ENCODE measurements around the gene LRP4.
A peak's percentile ranks its signal among the peaks of the same experiment; 100 is the strongest.

Gene LRP4

DNA sequence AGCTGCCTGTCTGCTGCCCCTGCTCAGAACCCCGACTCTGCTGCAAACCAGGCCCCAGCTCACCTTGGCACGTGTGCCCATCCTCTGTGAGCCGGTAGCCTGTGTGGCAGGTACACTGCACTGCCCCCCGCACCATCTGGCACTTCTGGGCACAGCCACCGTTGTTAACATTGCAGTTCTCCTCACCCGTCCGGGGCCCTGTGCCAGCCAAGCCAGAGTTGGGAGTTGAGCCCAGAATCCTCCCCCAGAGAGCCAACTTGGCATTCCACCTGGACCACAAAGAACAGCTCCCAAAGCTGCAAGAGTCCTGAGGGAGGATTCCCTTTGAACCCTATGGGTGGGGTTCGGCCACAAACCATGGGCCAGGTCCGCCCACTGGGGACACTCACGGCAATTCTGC, 22.5 kb downstream of the LRP4 start:
- no peak for DNase-seq (ENCODE audit: low spot score)
- Mint-ChIP-seq H3K27me3 (ENCODE audit: low read depth) (no peaks in the 10 kb centered on the region), H3K36me3 (ENCODE audit: low read depth) (no peaks in the 10 kb centered on the region)

DNA sequence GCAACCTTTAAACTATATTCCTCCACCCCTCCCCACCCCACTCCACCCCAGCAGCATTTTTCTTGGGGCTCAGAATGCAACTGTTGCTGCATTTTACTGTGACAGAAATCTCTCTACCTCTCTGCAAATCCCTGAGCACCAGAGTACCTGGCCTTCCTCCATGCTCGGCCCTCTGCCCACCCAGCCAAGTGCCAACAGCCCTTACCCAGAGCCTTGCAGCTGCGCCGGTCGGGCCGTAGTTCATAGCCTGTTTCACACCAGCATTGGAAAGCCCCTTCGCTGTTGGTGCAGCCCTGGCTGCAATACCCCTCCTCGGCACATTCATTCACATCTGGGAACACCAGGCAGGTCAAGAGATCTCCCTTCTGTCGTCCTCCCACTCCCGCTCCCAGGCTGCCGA, 23.4 kb downstream of the LRP4 start:
- Mint-ChIP-seq H3K9me3 (no peaks in the 10 kb centered on the region), H3K36me3 (ENCODE audit: low read depth) (no peaks in the 10 kb centered on the region), H3K4me3 (no peak overlapping the region), H3K27me3 (ENCODE audit: low read depth) (no peaks in the 10 kb centered on the region), H3K27ac (no peak overlapping the region), H3K4me1 (ENCODE audit: low read depth) (no peaks in the 10 kb centered on the region)
- DNase-seq (ENCODE audit: low spot score) = no peak

More for the DNA sequence above, 22.5 kb downstream of the LRP4 start:
- no peaks in the 10 kb centered on the region for H3K9me3 Mint-ChIP-seq
- H3K4me1 Mint-ChIP-seq (ENCODE audit: low read depth) = no peaks in the 10 kb centered on the region
- H3K4me3 Mint-ChIP-seq = no peak overlapping the region
- H3K27ac Mint-ChIP-seq = no peak overlapping the region

GRCh38 chr11:46894506-46894905, 23.8 kb downstream of the LRP4 start:
- DNase-seq (ENCODE audit: low spot score) = no peak
- H3K36me3 Mint-ChIP-seq (ENCODE audit: low read depth) = no peaks in the 10 kb centered on the region
- no peaks in the 10 kb centered on the region for H3K9me3 Mint-ChIP-seq
- no peaks in the 10 kb centered on the region for H3K4me1 Mint-ChIP-seq (ENCODE audit: low read depth)
- H3K27ac Mint-ChIP-seq = no peak overlapping the region
- H3K4me3 Mint-ChIP-seq = no peak overlapping the region
- no peaks in the 10 kb centered on the region for H3K27me3 Mint-ChIP-seq (ENCODE audit: low read depth)

DNA sequence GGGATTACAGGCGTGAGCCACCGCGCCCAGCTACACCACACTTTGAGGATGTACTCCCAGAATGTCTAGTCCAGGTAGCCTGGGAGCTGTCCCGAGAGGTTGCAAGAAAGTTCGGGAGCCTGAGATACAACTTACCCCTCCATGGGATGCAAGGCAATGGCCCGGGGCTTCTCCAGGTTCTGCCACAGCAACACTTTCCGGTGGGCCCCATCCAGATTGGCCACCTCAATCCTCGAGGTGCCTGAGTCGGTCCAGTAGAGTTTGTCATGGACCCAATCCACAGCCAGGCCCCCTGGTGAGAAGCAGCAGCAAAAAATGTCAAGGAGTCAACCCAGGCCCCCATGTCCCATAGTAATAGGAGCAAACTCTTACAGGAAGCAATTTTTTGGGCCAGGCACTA, 25.5 kb downstream of the LRP4 start:
- Mint-ChIP-seq H3K4me1 (ENCODE audit: low read depth) (no peaks in the 10 kb centered on the region), H3K9me3 (no peaks in the 10 kb centered on the region), H3K4me3 (no peak overlapping the region), H3K27ac (no peak overlapping the region), H3K27me3 (ENCODE audit: low read depth) (no peaks in the 10 kb centered on the region), H3K36me3 (ENCODE audit: low read depth) (no peaks in the 10 kb centered on the region)
- no peak for DNase-seq (ENCODE audit: low spot score)

DNA sequence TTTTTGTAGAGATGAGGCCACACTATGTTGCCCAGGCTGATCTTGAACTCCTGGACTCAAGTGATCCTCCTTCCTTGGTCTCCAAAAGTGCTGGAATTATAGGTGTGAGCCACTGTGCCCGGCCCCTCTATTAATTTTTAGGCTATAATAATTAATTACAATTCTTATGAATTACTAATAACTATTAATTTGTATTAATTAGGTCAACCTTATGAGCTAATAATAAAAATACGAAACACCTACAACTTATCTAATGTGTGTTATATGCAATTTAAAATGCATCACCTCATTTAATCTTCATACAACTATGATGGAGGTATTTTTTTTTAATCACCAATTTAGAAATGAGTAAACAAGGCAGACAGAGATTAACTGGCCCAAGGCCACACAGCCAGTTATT, 26.2 kb downstream of the LRP4 start:
- Mint-ChIP-seq H3K4me3 (no peak overlapping the region), H3K4me1 (ENCODE audit: low read depth) (no peaks in the 10 kb centered on the region), H3K27ac (no peak overlapping the region), H3K27me3 (ENCODE audit: low read depth) (no peaks in the 10 kb centered on the region), H3K36me3 (ENCODE audit: low read depth) (no peaks in the 10 kb centered on the region), H3K9me3 (no peaks in the 10 kb centered on the region)
- no peak for DNase-seq (ENCODE audit: low spot score)

DNA sequence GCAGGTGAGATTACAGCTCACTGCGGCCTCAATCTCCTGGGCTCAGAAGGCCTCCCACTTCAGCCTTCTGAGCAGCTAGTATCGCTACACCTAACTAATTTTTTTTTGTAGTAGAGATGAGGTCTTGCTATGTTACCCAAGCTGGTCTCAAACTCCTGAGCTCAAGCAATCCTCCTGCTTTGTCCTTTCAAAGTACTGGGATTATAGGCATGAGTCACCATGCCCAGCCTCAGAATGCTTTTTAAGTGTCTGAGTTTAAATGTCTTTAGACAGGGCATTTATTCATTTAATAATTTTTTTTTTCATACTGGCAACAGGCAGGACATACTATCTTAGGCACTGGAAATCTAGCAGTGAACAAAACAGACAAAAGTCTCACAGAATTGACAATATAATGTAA, 27.7 kb downstream of the LRP4 start:
- Mint-ChIP-seq H3K4me3 (no peak overlapping the region), H3K36me3 (ENCODE audit: low read depth) (no peaks in the 10 kb centered on the region), H3K4me1 (ENCODE audit: low read depth) (no peaks in the 10 kb centered on the region), H3K9me3 (no peaks in the 10 kb centered on the region), H3K27me3 (ENCODE audit: low read depth) (no peaks in the 10 kb centered on the region), H3K27ac (no peak overlapping the region)
- no peak for DNase-seq (ENCODE audit: low spot score)

- Mint-ChIP-seq H3K4me1 (ENCODE audit: low read depth) (no peaks in the 10 kb centered on the region), H3K27me3 (ENCODE audit: low read depth) (no peaks in the 10 kb centered on the region), H3K9me3 (no peaks in the 10 kb centered on the region), H3K4me3 (no peak overlapping the region), H3K27ac (no peak overlapping the region), H3K36me3 (ENCODE audit: low read depth) (no peaks in the 10 kb centered on the region)
- peak; percentile 51 for DNase-seq (ENCODE audit: low spot score)
Measured at GRCh38 chr11:46889689-46890475, 28.5 kb downstream of the LRP4 start.

GRCh38 chr11:46889251-46889650, 29.1 kb downstream of the LRP4 start:
- Mint-ChIP-seq H3K4me3 (no peak overlapping the region), H3K4me1 (ENCODE audit: low read depth) (no peaks in the 10 kb centered on the region), H3K9me3 (no peaks in the 10 kb centered on the region), H3K36me3 (ENCODE audit: low read depth) (no peaks in the 10 kb centered on the region), H3K27ac (no peak overlapping the region), H3K27me3 (ENCODE audit: low read depth) (no peaks in the 10 kb centered on the region)
- DNase-seq (ENCODE audit: low spot score) = no peak

GRCh38 chr11:46888636-46889035, 29.7 kb downstream of the LRP4 start:
- Mint-ChIP-seq H3K36me3 (ENCODE audit: low read depth) (no peaks in the 10 kb centered on the region), H3K27me3 (ENCODE audit: low read depth) (no peaks in the 10 kb centered on the region), H3K4me3 (no peak overlapping the region), H3K9me3 (no peaks in the 10 kb centered on the region), H3K4me1 (ENCODE audit: low read depth) (no peaks in the 10 kb centered on the region), H3K27ac (no peak overlapping the region)
- DNase-seq (ENCODE audit: low spot score) = no peak

DNA sequence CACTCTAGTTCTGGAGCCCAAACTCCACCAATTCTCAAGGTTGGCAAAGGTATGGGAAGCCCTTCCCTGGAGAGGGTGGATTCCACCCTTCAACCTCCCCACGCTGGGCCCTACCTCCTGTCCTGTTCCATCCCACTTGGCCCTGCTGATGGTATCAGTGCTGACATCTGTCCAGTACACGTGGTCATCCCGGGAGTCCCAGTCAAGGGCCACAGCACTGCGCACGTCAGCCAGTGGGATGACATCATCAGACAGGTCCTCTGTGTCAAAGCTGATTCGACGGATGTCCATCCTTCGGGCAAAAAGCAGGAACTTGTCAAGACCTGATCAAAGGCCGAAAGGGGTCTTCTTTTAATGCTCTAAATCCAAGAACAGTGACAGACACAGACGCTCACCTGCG, 32.1 kb downstream of the LRP4 start:
- H3K27me3 Mint-ChIP-seq (ENCODE audit: low read depth) = peaks cover 3% of the 10 kb centered on the region
- H3K27ac Mint-ChIP-seq = no peak overlapping the region

GRCh38 chr11:46879056-46879585, 39.2 kb downstream of the LRP4 start:
- DNase-seq (ENCODE audit: low spot score) = no peak
- peaks cover 3% of the 10 kb centered on the region for H3K27me3 Mint-ChIP-seq (ENCODE audit: low read depth)
- no peaks in the 10 kb centered on the region for H3K36me3 Mint-ChIP-seq (ENCODE audit: low read depth)
- no peak overlapping the region for H3K27ac Mint-ChIP-seq
- no peaks in the 10 kb centered on the region for H3K9me3 Mint-ChIP-seq
- H3K4me1 Mint-ChIP-seq (ENCODE audit: low read depth) = no peaks in the 10 kb centered on the region
- H3K4me3 Mint-ChIP-seq = no peak overlapping the region

More for the DNA sequence above, 32.1 kb downstream of the LRP4 start:
- H3K9me3 Mint-ChIP-seq = no peaks in the 10 kb centered on the region
- no peaks in the 10 kb centered on the region for H3K36me3 Mint-ChIP-seq (ENCODE audit: low read depth)
- no peak overlapping the region for H3K4me3 Mint-ChIP-seq
- no peak for DNase-seq (ENCODE audit: low spot score)
- no peaks in the 10 kb centered on the region for H3K4me1 Mint-ChIP-seq (ENCODE audit: low read depth)

GRCh38 chr11:46877580-46877979, 40.8 kb downstream of the LRP4 start:
- peaks cover under 1% of the 10 kb centered on the region for H3K27me3 Mint-ChIP-seq (ENCODE audit: low read depth)
- no peaks in the 10 kb centered on the region for H3K9me3 Mint-ChIP-seq
- no peaks in the 10 kb centered on the region for H3K36me3 Mint-ChIP-seq (ENCODE audit: low read depth)
- DNase-seq (ENCODE audit: low spot score) = no peak
- no peak overlapping the region for H3K4me3 Mint-ChIP-seq
- H3K27ac Mint-ChIP-seq = no peak overlapping the region
- H3K4me1 Mint-ChIP-seq (ENCODE audit: low read depth) = no peaks in the 10 kb centered on the region

- no peak overlapping the region for H3K27ac Mint-ChIP-seq
- no peak for DNase-seq (ENCODE audit: low spot score)
- H3K4me1 Mint-ChIP-seq (ENCODE audit: low read depth) = no peaks in the 10 kb centered on the region
- no peaks in the 10 kb centered on the region for H3K27me3 Mint-ChIP-seq (ENCODE audit: low read depth)
- no peaks in the 10 kb centered on the region for H3K36me3 Mint-ChIP-seq (ENCODE audit: low read depth)
- no peaks in the 10 kb centered on the region for H3K9me3 Mint-ChIP-seq
- no peak overlapping the region for H3K4me3 Mint-ChIP-seq
Measured at GRCh38 chr11:46876471-46876870, 41.9 kb downstream of the LRP4 start.

DNA sequence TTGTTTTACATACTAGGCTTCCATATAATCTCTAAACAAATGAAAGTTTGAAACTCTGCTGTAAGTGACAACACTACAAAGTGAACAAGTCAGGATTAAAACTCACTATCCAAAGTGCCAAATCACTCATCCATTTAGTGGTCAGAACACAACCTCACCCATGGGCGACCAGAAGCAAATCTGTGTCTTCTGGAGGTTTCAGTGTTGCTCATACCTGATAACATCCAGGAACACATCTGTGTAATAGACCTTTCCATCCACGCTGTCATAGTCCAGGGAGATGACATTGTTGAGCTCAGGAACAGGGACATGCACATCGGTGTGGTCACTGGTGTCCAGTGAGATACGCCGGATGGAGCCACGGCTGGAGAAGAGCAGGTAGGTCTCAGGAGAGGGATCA, 43.8 kb downstream of the LRP4 start:
- Mint-ChIP-seq H3K27me3 (ENCODE audit: low read depth) (no peaks in the 10 kb centered on the region), H3K4me1 (ENCODE audit: low read depth) (no peaks in the 10 kb centered on the region), H3K4me3 (no peak overlapping the region), H3K36me3 (ENCODE audit: low read depth) (no peaks in the 10 kb centered on the region), H3K27ac (no peak overlapping the region), H3K9me3 (no peaks in the 10 kb centered on the region)
- no peak for DNase-seq (ENCODE audit: low spot score)

GRCh38 chr11:46868912-46869311, 49.4 kb downstream of the LRP4 start:
- Mint-ChIP-seq H3K27me3 (ENCODE audit: low read depth) (peaks cover 14% of the 10 kb centered on the region), H3K4me1 (ENCODE audit: low read depth) (no peaks in the 10 kb centered on the region), H3K27ac (no peak overlapping the region), H3K36me3 (ENCODE audit: low read depth) (no peaks in the 10 kb centered on the region), H3K9me3 (no peaks in the 10 kb centered on the region), H3K4me3 (no peak overlapping the region)
- DNase-seq (ENCODE audit: low spot score) = no peak

Data from T-helper 2 cell treated with Interferon-gamma antibody and Interleukin-4, amounts not matched to agents 5 μg/mL and 100 μg/mL, for 36 hours (primary cell).